Suprapubic skin (tissue), 4 donors: ENCODE data around the gene SHKBP1. TPM values are rescaled to one million over a fixed set of nuclear protein-coding genes. Genes with fewer than 3 reads are reported as not detected.

Experiments
- DNase-seq, 2 donors: peaks; one replicate each; pipeline ENCODE4 v3.0.0-alpha.2; 2019; ENCODE audit warnings: low spot score in 2 of 2
- H3K27ac ChIP-seq: fragments of 200-600 bp; sonication (generic); one replicate; pipeline ENCODE4 v1.5.1; 2019
- H3K27me3 ChIP-seq: fragments of 200-600 bp; sonication (generic); one replicate; pipeline ENCODE4 v1.5.1; 2019
- H3K36me3 ChIP-seq: fragments of 200-600 bp; sonication (generic); one replicate; pipeline ENCODE4 v1.5.1; 2019
- H3K4me1 ChIP-seq: fragments of 200-600 bp; sonication (generic); one replicate; pipeline ENCODE4 v1.5.1; 2019
- H3K4me3 ChIP-seq: fragments of 200-600 bp; sonication (generic); one replicate; pipeline ENCODE4 v1.5.1; 2019; ENCODE audit warnings: mild to moderate bottlenecking
- H3K9me3 ChIP-seq: fragments of 200-600 bp; sonication (generic); one replicate; pipeline ENCODE4 v1.5.1; 2019
- EP300 ChIP-seq: sonication (generic); formaldehyde crosslinking; IDR thresholded peaks from one replicate; pipeline ENCODE4 v1.6.1; 2017; ENCODE audit warnings: antibody characterized with exemption
- POLR2A ChIP-seq, 2 donors: fragments of 450-650 bp; IDR thresholded peaks; one replicate each; pipeline ENCODE4 v1.6.1; 2017; ENCODE audit warnings: antibody characterized with exemption in 2 of 2, mild to moderate bottlenecking in 2 of 2, moderate library complexity in 2 of 2
- POLR2AphosphoS5 ChIP-seq, 3 donors: sonication (generic); formaldehyde crosslinking; IDR thresholded peaks; one replicate each; pipeline ENCODE4 v1.6.1; 2017; ENCODE audit warnings: antibody characterized with exemption in 3 of 3
- WGBS: methylation state at CpG from one replicate; pipeline ENCODE4 v1.1.5; 2018; 5-methylcytosine and 5-hydroxymethylcytosine counted together
- total RNA-seq, 4 donors: library from RNA; depleted of rRNA; stranded (reverse); fragments of >200 nt; gene quantifications; one replicate each; pipeline ENCODE4 v1.1.0, GENCODE V29; 2016
- TF ChIP-seq, protein P1 (sequence below), 2 donors: fragments of 200-600 bp in 1 of 2; fragments of 450-650 bp in 1 of 2; sonication (generic) in 1 of 2; IDR thresholded peaks; one replicate each; pipeline ENCODE4 v1.5.1; 2016 to 2019; ENCODE audit warnings: antibody characterized with exemption in 2 of 2, mild to moderate bottlenecking in 1 of 2, moderate library complexity in 1 of 2

The SHKBP1 gene, protein sequence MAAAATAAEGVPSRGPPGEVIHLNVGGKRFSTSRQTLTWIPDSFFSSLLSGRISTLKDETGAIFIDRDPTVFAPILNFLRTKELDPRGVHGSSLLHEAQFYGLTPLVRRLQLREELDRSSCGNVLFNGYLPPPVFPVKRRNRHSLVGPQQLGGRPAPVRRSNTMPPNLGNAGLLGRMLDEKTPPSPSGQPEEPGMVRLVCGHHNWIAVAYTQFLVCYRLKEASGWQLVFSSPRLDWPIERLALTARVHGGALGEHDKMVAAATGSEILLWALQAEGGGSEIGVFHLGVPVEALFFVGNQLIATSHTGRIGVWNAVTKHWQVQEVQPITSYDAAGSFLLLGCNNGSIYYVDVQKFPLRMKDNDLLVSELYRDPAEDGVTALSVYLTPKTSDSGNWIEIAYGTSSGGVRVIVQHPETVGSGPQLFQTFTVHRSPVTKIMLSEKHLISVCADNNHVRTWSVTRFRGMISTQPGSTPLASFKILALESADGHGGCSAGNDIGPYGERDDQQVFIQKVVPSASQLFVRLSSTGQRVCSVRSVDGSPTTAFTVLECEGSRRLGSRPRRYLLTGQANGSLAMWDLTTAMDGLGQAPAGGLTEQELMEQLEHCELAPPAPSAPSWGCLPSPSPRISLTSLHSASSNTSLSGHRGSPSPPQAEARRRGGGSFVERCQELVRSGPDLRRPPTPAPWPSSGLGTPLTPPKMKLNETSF
- 10 to 100 TPM; 42.2 to 58.3 (median 51.1) TPM for total RNA-seq

DNA sequence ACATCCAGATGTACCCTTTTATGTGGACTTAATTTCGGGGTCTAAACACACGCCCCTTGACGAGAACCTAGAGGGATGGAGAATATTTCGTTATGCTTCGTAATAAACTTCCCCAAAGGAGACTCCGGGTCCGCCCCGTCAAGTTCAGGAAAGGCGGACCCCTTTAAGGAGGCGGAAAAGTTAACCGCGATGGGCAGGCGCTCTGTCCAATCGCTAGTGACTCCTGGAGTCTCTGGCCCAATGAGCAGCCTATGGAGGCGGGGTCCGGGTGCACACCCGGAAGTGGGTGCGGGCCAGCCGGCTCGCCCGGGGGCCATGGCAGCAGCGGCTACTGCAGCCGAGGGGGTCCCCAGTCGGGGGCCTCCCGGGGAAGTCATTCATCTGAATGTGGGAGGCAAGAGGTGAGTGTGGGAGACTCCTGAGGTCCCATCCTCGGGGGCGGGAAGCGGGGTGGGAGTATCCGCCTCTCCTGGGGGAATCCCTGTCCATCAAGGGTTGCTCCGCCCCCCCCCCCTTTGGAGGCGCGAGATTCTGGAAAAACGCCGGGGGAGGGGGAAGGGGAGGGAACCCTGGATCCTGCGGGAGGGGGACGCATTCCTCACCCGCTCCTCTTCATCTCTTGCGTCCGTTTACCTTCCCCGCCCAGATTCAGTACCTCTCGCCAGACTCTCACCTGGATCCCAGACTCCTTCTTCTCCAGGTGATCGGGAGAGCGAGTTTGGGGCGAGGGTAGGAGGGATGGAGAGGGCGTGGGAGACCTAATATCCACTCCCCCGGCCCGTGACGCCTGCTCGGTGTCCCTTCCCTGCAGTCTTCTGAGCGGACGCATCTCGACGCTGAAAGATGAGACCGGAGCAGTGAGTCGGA, at the start of gene SHKBP1:
SHKBP1 (plus strand) TSS at position 289 of the 867 bp plus-strand sequence; CDS start at position 316, 27 bp downstream.
- peak; percentile 96 for DNase-seq
- Histone ChIP-seq H3K27ac (peak within 1 kb of the TSS; percentile 84), H3K4me3 (peak within 1 kb of the TSS; percentile 94), H3K9me3 (no peaks in the 10 kb centered on the region), H3K36me3 (peaks cover 18% of the 10 kb centered on the region), H3K27me3 (no peaks in the 10 kb centered on the region), H3K4me1 (peaks cover 22% of the 10 kb centered on the region)
- 2% methylated on average over 21 of the region's 55 CpGs for WGBS
- TF ChIP-seq POLR2A (IDR thresholded peaks at IDR 0.05), result peak in 1 of 2 donors; percentile 27
- TF ChIP-seq EP300, result no peak
- TF ChIP-seq POLR2AphosphoS5 (IDR thresholded peaks at IDR 0.05), result peak in 1 of 3 donors; percentile 6

DNA sequence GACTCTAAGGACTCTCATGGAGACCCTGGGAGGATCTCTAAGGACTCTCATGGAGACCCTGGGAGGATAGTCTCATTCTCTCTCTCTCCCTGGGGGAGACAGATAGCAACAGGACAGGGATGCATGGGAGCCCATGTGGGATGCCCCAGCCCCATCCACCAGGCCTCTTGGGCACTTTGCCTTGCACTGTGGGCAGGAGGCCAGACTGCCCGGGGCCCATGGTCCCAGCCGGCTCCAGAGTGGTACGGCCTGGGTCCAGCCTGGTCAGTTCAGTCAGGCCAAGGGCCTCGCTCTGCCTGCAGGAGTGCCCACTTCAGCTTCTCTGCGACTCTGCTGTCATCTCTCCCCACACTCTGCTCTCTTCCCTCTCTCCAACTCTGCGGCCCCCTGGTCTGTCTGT, 48.6 kb upstream of the SHKBP1 start:
- TF ChIP-seq POLR2A (IDR thresholded peaks at IDR 0.05) (no peak), EP300 (no peak), POLR2AphosphoS5 (IDR thresholded peaks at IDR 0.05) (no peak)
- TF ChIP-seq, protein P1, sequence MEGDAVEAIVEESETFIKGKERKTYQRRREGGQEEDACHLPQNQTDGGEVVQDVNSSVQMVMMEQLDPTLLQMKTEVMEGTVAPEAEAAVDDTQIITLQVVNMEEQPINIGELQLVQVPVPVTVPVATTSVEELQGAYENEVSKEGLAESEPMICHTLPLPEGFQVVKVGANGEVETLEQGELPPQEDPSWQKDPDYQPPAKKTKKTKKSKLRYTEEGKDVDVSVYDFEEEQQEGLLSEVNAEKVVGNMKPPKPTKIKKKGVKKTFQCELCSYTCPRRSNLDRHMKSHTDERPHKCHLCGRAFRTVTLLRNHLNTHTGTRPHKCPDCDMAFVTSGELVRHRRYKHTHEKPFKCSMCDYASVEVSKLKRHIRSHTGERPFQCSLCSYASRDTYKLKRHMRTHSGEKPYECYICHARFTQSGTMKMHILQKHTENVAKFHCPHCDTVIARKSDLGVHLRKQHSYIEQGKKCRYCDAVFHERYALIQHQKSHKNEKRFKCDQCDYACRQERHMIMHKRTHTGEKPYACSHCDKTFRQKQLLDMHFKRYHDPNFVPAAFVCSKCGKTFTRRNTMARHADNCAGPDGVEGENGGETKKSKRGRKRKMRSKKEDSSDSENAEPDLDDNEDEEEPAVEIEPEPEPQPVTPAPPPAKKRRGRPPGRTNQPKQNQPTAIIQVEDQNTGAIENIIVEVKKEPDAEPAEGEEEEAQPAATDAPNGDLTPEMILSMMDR (IDR thresholded peaks at IDR 0.05), result no peak
- no peak overlapping the region for H3K4me3 ChIP-seq
- DNase-seq, result no peak
- H3K27me3 ChIP-seq, result peaks cover 16% of the 10 kb centered on the region
- H3K27ac ChIP-seq, result no peak overlapping the region
- peaks cover 27% of the 10 kb centered on the region for H3K4me1 ChIP-seq
- 89% methylated on average over 5 of the region's 6 CpGs for WGBS
- H3K36me3 ChIP-seq, result no peaks in the 10 kb centered on the region
- H3K9me3 ChIP-seq, result no peaks in the 10 kb centered on the region

DNA sequence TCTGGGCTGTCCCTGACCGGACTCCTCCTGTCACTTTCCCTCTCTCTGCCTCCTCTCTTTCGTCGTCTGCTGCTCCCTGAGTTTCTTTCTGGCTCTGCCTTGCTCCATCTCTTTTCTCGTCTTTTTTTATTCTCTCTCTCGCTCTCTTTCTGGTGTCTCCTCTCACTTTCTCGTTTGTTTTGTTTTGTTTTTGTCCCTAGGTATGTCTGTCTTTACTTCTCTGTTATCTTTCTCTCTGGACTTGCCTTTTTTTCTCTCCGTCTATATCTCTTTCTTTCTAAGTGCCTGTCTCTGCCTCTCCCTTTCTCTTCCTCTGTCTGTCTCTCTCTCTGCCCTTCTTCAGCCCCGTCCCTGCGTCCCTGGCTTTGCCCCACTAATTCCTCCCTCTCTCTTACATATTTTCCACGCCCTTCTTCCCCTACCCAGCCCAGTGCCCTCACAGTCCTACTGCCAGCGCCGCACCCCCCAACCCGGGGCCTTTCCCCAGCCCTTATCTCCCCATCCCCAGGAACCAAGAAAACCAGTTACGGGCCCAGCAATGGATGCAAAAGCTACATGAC, 48.1 kb upstream of the SHKBP1 start:
- DNase-seq, result no peak
- no peak overlapping the region for H3K4me3 ChIP-seq
- H3K27ac ChIP-seq, result no peak overlapping the region
- TF ChIP-seq POLR2AphosphoS5 (IDR thresholded peaks at IDR 0.05) (no peak), POLR2A (IDR thresholded peaks at IDR 0.05) (no peak), EP300 (no peak)
- TF ChIP-seq, protein P1 (IDR thresholded peaks at IDR 0.05), result no peak
- peaks cover 16% of the 10 kb centered on the region for H3K27me3 ChIP-seq
- 71% methylated on average over 14 of the region's 14 CpGs for WGBS
- peaks cover 23% of the 10 kb centered on the region for H3K4me1 ChIP-seq
- no peaks in the 10 kb centered on the region for H3K9me3 ChIP-seq
- H3K36me3 ChIP-seq, result no peaks in the 10 kb centered on the region

DNA sequence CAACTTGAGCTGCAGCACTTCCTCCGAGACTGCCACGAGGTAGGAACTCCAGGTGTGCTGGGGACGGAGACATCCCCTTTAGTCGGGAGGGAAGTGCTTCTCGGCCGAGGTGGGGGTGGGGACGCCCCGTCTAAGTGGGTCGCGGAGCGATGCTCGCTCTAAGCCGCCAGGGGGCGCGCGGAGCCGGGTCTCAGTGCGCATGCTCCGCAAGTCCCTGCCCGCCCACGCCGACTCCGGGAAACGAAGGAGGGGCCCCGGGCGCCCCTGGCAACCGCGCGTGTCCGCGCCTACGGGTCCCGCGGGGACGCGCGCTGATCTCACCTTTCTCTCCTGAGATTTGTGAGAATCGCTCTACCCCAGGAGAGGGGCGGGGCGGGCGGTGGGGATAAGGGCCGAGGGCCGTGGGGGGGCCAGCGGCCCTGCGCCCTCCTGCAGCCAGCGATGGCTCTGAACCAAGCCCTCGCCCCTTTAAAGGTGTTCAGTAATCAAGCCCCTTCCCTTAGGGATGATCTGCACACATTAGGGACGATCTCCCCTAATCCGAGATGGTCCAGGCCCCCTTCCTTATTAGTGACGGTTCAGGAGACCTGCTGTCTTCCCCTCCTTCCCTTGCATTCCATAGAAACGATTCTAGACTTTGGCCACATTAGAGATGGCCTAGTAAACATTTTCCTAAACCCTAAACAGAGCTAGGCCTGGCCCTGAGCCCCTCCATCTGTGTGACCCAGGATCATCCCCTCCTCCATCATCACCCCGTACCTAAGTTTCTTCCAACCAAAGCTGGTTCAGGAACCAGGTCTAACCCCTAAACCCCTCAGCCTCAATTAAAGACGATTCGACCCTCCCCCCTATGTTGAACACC, 47.3 kb upstream of the SHKBP1 start:
- peaks cover 16% of the 10 kb centered on the region for H3K27me3 ChIP-seq
- peaks cover 2% of the 10 kb centered on the region for H3K36me3 ChIP-seq
- peak; percentile 86 to 93 for DNase-seq
- H3K4me3 ChIP-seq, result peak overlapping the region; percentile 61
- 9% methylated on average over 17 of the region's 54 CpGs for WGBS
- TF ChIP-seq EP300 (no peak), POLR2A (IDR thresholded peaks at IDR 0.05) (no peak)
- TF ChIP-seq, protein P1 (IDR thresholded peaks at IDR 0.05), result peak; percentile 87 to 96
- H3K27ac ChIP-seq, result no peak overlapping the region
- H3K4me1 ChIP-seq, result peaks cover 23% of the 10 kb centered on the region
- no peaks in the 10 kb centered on the region for H3K9me3 ChIP-seq
